HepG2 (cell line): ENCODE data around the gene AKR1C2. TPM values are rescaled to one million over a fixed set of nuclear protein-coding genes. Genes with fewer than 3 reads are reported as not detected.

Experiments used
- ATF7-NPFF ChIP-seq: sonication (generic); formaldehyde crosslinking; IDR thresholded peaks from 2 replicates; pipeline ENCODE4 v1.8.1; 2023; ENCODE audit warnings: mild to moderate bottlenecking, low read depth, missing genetic modification reagents, moderate library complexity
- BCL6 ChIP-seq: IDR thresholded peaks from 2 replicates; pipeline ENCODE4 v1.6.1; 2016; ENCODE audit warnings: missing genetic modification reagents, missing compliant biosample characterization
- CENPX ChIP-seq: sonication (generic); formaldehyde crosslinking; IDR thresholded peaks from 2 replicates; pipeline ENCODE4 v1.9.0; 2021; ENCODE audit warnings: mild to moderate bottlenecking, missing genetic modification reagents, moderate library complexity
- GABPA ChIP-seq, 2 experiments: IDR thresholded peaks; 2 replicates each; pipeline ENCODE4 v1.6.1; 2011 to 2016; ENCODE audit warnings: low read depth in 2 of 2, low read length in 1 of 2, missing biosample characterization in 1 of 2, missing genetic modification characterization in 1 of 2
- JARID2 ChIP-seq: sonication (generic); formaldehyde crosslinking; IDR thresholded peaks from 2 replicates; pipeline ENCODE4 v1.8.1; 2023; ENCODE audit warnings: missing genetic modification reagents, inconsistent platforms; ENCODE audit not compliant: insufficient replicate concordance
- MIXL1 ChIP-seq: IDR thresholded peaks from 2 replicates; pipeline ENCODE4 v1.6.1; 2016
- PAXIP1 ChIP-seq: sonication (generic); formaldehyde crosslinking; conservative IDR thresholded peaks from 2 replicates; pipeline ENCODE4 v1.4.0; 2020; ENCODE audit warnings: mild to moderate bottlenecking, missing genetic modification reagents, moderate library complexity
- POGK ChIP-seq: sonication (generic); formaldehyde crosslinking; conservative IDR thresholded peaks from 2 replicates; pipeline ENCODE4 v1.8.0; 2022; ENCODE audit warnings: mild to moderate bottlenecking, moderate library complexity, missing genetic modification reagents
- POLR2G ChIP-seq: fragments of 200-400 bp; formaldehyde crosslinking; IDR thresholded peaks from 2 replicates; pipeline ENCODE4 v1.6.1; 2018; ENCODE audit warnings: mild to moderate bottlenecking, low read depth, low read length, moderate library complexity
- SIX1 ChIP-seq: sonication (generic); formaldehyde crosslinking; IDR thresholded peaks from 2 replicates; pipeline ENCODE4 v1.4.0; 2020; ENCODE audit warnings: missing genetic modification reagents, borderline replicate concordance
- TBL1XR1 ChIP-seq: fragments of 150-350 bp; IDR thresholded peaks from 2 replicates; pipeline ENCODE4 v1.6.1; 2014; ENCODE audit warnings: borderline replicate concordance, low read length; ENCODE audit not compliant: partially characterized antibody
- TBX3 ChIP-seq: fragments of 450-650 bp; IDR thresholded peaks from 2 replicates; pipeline ENCODE4 v1.6.1; 2017; ENCODE audit warnings: antibody characterized with exemption, mild to moderate bottlenecking, inconsistent platforms, borderline replicate concordance
- XRCC5 ChIP-seq: fragments of 200-400 bp; formaldehyde crosslinking; optimal IDR thresholded peaks from 2 replicates; pipeline ENCODE3; 2017; ENCODE audit warnings: mild to moderate bottlenecking, low read length
- ZBTB46 ChIP-seq: sonication (generic); formaldehyde crosslinking; IDR thresholded peaks from 2 replicates; pipeline ENCODE4 v1.4.0; 2020; ENCODE audit warnings: mild to moderate bottlenecking, missing genetic modification reagents, borderline replicate concordance
- ZBTB8A ChIP-seq: sonication (generic); formaldehyde crosslinking; IDR thresholded peaks from 2 replicates; pipeline ENCODE4 v1.4.0; 2020; ENCODE audit warnings: mild to moderate bottlenecking, low read depth, missing genetic modification reagents, borderline replicate concordance
- ZKSCAN1 ChIP-seq: fragments of 150-350 bp; IDR thresholded peaks from 2 replicates; pipeline ENCODE4 v1.6.1; 2014; ENCODE audit warnings: low read length
- ZNF143 ChIP-seq: sonication (generic); formaldehyde crosslinking; IDR thresholded peaks from 2 replicates; pipeline ENCODE4 v1.4.0; 2020; ENCODE audit warnings: missing genetic modification reagents
- ZNF280B ChIP-seq: sonication (generic); formaldehyde crosslinking; IDR thresholded peaks from 2 replicates; pipeline ENCODE4 v1.5.0; 2020; ENCODE audit warnings: missing genetic modification reagents, mild to moderate bottlenecking, borderline replicate concordance
- ZNF337 ChIP-seq: sonication (generic); formaldehyde crosslinking; IDR thresholded peaks from 2 replicates; pipeline ENCODE4 v1.5.1; 2020; ENCODE audit warnings: missing genetic modification reagents, low read depth, mild to moderate bottlenecking, borderline replicate concordance
- ZNF737 ChIP-seq: sonication (generic); formaldehyde crosslinking; IDR thresholded peaks from 2 replicates; pipeline ENCODE4 v1.5.0; 2020; ENCODE audit warnings: missing genetic modification reagents, mild to moderate bottlenecking, borderline replicate concordance
- polyA plus RNA-seq, 8 experiments: library from polyadenylated mRNA; depleted of rRNA in 3 of 8; stranded (reverse) in 7 of 8; unstranded in 1 of 8; fragments of >200 nt; fragmentation: Illumina TruSeq in 4 of 8; extraction: Trizol in 4 of 8; gene quantifications; 2 replicates each; pipeline versions ENCODE4 v1.2.1 to v1.2.3, GENCODE V29; 2011 to 2016; ENCODE audit warnings: low read depth in 4 of 8, missing spikeins in 1 of 8, mixed read lengths in 1 of 8; ENCODE audit not compliant: insufficient read depth in 1 of 8
- total RNA-seq, 5 experiments: library from RNA; depleted of rRNA; stranded (reverse); fragments of >200 nt; fragmentation: Illumina TruSeq; extraction: Trizol; gene quantifications; 2 replicates each; pipeline ENCODE4 v1.2.3, GENCODE V29; 2016; ENCODE audit warnings: low read depth in 1 of 5

Gene AKR1C2
- total and polyA plus RNA-seq, 2 of the 13 experiments (the other 11 are each of a cell fraction or from before 2014, with no cell fraction given) = 140 to 900 TPM

GRCh38 chr10:4981722-4982471, 21.8 kb downstream of the AKR1C2 start (continued):
- TF ChIP-seq PAXIP1 = no peak
- TF ChIP-seq ZNF143 (CRISPR knock-in tag) = no peak; the same call in 1 of the 2 replicates
- TF ChIP-seq ZNF337 = no peak
- TF ChIP-seq POGK = peak; percentile 39
- no peak for TF ChIP-seq ZKSCAN1
- TF ChIP-seq ZBTB8A (CRISPR knock-in tag) = peak; percentile 56; the same call in 1 of the 2 replicates
- no peak for TF ChIP-seq GABPA (IDR thresholded peaks at IDR 0.05; ENCODE audit: low read depth, low read length)
- peak; percentile 42 for TF ChIP-seq GABPA (CRISPR knock-in tag; IDR thresholded peaks at IDR 0.05; ENCODE audit: low read depth)
- no peak for TF ChIP-seq MIXL1 (CRISPR knock-in tag)
- no peak for TF ChIP-seq ZNF280B (CRISPR knock-in tag)
- TF ChIP-seq POLR2G = peak; percentile 96
- TF ChIP-seq XRCC5 = peak; percentile 51
- TF ChIP-seq SIX1 (CRISPR knock-in tag) = no peak
- TF ChIP-seq TBL1XR1 = no peak
- TF ChIP-seq JARID2 (CRISPR knock-in tag) = no peak
- no peak; the same call in 1 of the 2 replicates for TF ChIP-seq ATF7-NPFF (CRISPR knock-in tag)
- TF ChIP-seq ZBTB46 (CRISPR knock-in tag) = no peak
- TF ChIP-seq ZNF737 (CRISPR knock-in tag) = peak; percentile 79; the same call in 1 of the 2 replicates
- no peak for TF ChIP-seq BCL6 (CRISPR knock-in tag)
- TF ChIP-seq TBX3 = no peak
- TF ChIP-seq CENPX (CRISPR knock-in tag) = no peak
